HG03558 (cell line): ENCODE measurements around the gene NRP1.
"Not testable (repeated sequence)": the region's sequence is repeated elsewhere in the genome, so short reads cannot be mapped to it uniquely, and the experiment has no call there.

Experiments used
- ATAC-seq: cut with Tn5 transposase; IDR thresholded peaks from one replicate; pipeline ENCODE4 v1.9.1; 2021; ENCODE audit warnings: moderate number of reproducible peaks; ENCODE audit not compliant: unreplicated experiment; ENCODE audit errors: extremely low read depth

NRP1 gene

GRCh38 chr10:33327751-33328150 is 6.7 kb downstream of the NRP1 start:
- ATAC-seq = no peak

GRCh38 chr10:33326933-33327332 is 7.5 kb downstream of the NRP1 start:
- no peak for ATAC-seq

GRCh38 chr10:33325929-33326328 is 8.5 kb downstream of the NRP1 start:
- ATAC-seq = no peak

GRCh38 chr10:33323721-33324120 is 10.7 kb downstream of the NRP1 start:
- no peak for ATAC-seq

- no peak for ATAC-seq
These were observed 13.0 kb downstream of the NRP1 start for GRCh38 chr10:33321516-33321915.

- no peak for ATAC-seq
These were observed 14.2 kb downstream of the NRP1 start for GRCh38 chr10:33320288-33320687.

- ATAC-seq = no peak
These were observed 18.6 kb downstream of the NRP1 start for GRCh38 chr10:33315891-33316290.

- ATAC-seq = no peak
These were observed 19.5 kb downstream of the NRP1 start for GRCh38 chr10:33314811-33315561.

- ATAC-seq = no peak
These were observed 22.8 kb downstream of the NRP1 start for GRCh38 chr10:33311640-33312039.

- no peak for ATAC-seq
These were observed 23.6 kb downstream of the NRP1 start for GRCh38 chr10:33310853-33311252.

GRCh38 chr10:33309406-33309805 is 25.1 kb downstream of the NRP1 start:
- no peak for ATAC-seq

GRCh38 chr10:33307835-33308234 is 26.6 kb downstream of the NRP1 start:
- ATAC-seq = no peak

- ATAC-seq = no peak
These were observed 27.6 kb downstream of the NRP1 start for GRCh38 chr10:33306701-33307519.

- no peak for ATAC-seq
These were observed 28.3 kb downstream of the NRP1 start for GRCh38 chr10:33306126-33306525.

GRCh38 chr10:33304423-33305225 is 29.8 kb downstream of the NRP1 start:
- ATAC-seq = no peak

GRCh38 chr10:33303988-33304387 is 30.5 kb downstream of the NRP1 start:
- no peak for ATAC-seq

- ATAC-seq = no peak
These were observed 32.1 kb downstream of the NRP1 start for GRCh38 chr10:33302208-33302829.

GRCh38 chr10:33301097-33301789 is 33.2 kb downstream of the NRP1 start:
- ATAC-seq = no peak

GRCh38 chr10:33300544-33300943 is 33.9 kb downstream of the NRP1 start:
- ATAC-seq = not testable (repeated sequence)

GRCh38 chr10:33298893-33299292 is 35.6 kb downstream of the NRP1 start:
- no peak for ATAC-seq
